NCI-H2081 (cell line): Measurements from ENCODE around the gene GRPEL1.

Experiments
- DNase-seq, 2 experiments: peaks; one replicate each; lab custom pipeline; 2025; lab: John Stamatoyannopoulos, UW

The GRPEL1 gene

GRCh38 chr4:7063362-7063761, 4.5 kb downstream of the GRPEL1 start:
- no peak for DNase-seq

DNA sequence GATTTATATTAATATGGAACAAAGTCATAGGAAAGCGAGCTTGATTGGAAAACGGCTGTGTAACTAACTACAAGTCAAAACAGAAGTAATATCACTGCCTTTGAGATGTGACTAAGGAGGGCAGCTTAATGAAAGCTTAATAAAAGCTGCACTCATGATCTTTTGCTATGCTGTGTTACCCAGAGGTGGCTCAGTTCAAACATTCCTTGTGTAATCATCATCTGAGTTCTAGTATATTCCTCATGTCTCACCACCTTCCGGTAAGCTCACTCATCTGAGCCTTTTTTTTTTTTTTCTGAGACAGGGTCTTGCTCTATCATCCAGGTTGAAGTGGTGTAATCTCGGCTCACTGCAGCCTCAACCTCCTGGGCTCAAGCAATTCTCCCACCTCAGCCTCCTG, 5.0 kb downstream of the GRPEL1 start:
- no peak for DNase-seq

GRCh38 chr4:7061815-7062214, 6.0 kb downstream of the GRPEL1 start:
- DNase-seq, result no peak

DNA sequence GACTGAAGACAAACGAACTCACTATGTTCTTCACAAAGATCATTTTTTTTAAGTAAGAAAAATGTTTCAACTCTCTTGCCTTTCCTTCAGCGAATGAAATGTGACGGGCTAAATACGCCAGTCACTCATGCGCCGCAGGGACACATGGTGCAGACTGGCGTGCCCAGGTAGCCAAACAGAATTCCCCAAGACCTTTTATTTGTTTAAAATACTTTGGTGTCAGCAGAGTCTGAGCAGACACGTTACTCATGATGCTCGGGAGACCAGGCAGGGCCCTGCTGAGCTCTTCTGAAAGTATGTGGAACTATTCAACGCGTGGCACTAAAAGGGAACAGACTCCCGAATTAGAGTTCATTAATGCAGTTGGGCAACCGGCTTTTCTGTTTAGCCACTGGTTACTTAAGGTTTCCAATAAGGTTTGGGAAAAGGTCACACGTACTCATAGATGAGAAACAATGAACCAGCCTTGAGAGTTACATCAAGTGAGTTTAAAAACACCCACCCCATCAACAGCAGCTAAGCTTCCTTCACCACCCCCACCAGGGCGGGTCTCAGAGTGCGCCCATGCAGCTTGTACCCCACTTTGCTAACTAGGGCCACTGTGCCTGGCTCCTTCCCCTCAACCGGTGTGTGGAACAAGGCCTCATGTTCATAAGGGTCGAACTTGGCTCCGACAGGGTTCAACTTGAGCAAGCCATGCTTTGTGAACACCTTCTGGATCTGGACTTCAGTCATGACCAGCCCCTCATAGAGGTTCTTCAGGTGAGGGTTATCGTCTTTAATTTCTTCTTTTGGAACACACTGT, 7.3 kb downstream of the GRPEL1 start:
- no peak for DNase-seq

- DNase-seq, result no peak
Observed at GRCh38 chr4:7059662-7060061, 8.2 kb downstream of the GRPEL1 start.

- no peak for DNase-seq
Observed at GRCh38 chr4:7058792-7059191, 9.1 kb downstream of the GRPEL1 start.

DNA sequence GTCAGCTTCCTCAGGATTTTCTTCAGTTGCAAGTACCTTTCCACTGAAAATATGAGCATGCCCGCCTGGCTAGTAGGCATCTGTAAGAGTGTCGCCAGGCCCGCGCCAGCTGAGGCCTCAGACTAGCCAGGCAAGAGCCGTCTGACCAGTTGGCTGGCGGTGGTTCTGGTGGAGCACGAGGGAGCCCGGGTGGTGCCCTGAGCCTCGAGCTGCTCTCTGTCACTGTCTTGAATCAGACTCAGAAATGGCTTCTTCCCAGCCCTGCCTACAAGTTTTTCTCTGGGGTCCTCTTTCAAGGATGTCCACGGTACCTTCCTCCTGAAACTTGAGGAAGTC, 11.9 kb downstream of the GRPEL1 start:
- DNase-seq, result no peak

DNA sequence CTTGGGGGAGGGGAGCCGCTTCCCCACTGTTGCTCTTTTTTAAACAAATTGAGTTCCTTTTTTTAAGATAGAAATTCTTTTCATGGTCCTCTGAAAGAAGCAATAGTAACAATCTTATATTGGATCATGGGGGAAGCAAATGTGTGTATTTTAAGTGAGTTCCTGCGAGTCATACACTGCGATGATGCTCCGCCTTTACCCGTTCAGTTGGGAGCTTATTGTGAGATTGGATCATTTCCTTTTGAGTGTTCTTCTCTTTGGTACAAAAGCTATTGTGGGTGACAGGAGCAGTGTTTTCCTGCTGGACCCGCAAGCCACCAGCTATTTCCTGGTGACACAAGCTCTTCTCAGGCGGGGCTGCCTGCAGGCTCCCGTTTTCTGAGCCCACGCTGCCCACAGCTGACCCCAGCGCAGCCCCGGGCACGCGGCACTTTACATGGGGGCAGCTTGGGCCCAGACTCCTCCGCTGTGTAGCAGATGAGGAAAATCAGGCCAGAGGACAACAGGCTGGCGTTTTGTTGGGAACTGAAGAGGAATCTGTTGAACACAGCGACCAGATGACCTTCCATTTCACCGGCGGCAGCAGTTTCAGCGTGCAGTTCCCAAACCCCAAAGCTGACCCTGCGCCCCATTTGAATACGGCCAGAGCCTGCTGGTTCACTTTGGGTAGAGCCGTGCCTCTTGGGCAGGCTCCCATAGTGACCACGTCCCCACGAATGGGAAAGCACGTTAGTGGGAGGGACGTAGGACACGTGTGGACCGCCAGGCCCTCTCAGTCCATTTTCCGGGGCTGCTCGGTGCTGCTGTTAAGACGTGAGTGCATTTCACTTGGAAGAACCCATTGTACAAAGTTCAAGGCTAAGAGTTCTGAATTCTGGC, 12.5 kb downstream of the GRPEL1 start:
- no peak for DNase-seq

DNA sequence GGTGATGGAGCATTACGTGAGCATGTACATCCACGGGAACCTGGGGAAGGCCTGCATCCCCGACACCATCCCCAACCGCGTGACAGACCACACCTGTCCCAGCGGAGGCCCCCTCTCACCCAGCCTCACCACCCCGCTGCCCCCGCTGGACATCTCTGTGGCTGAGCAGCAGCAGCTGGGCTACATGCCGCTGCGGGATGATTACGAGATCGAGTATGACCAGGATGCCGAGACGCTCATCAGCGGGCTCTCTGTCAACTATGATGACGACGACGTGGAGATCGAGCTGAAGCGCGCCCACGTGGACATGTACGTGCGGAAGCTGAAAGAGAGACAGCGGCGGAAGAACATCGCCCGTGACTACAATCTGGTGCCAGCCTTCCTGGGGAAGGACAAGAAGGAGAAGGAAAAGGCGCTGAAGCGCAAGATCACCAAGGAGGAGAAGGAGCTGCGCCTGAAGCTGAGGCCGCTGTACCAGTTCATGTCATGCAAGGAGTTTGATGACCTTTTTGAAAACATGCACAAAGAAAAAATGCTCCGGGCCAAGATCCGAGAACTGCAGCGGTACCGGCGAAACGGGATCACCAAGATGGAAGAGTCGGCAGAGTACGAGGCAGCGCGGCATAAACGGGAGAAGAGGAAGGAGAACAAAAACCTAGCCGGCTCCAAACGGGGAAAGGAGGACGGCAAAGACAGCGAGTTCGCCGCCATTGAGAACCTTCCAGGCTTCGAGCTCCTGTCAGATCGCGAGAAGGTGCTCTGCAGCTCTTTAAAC, 13.6 kb downstream of the GRPEL1 start:
- no peak for DNase-seq

DNA sequence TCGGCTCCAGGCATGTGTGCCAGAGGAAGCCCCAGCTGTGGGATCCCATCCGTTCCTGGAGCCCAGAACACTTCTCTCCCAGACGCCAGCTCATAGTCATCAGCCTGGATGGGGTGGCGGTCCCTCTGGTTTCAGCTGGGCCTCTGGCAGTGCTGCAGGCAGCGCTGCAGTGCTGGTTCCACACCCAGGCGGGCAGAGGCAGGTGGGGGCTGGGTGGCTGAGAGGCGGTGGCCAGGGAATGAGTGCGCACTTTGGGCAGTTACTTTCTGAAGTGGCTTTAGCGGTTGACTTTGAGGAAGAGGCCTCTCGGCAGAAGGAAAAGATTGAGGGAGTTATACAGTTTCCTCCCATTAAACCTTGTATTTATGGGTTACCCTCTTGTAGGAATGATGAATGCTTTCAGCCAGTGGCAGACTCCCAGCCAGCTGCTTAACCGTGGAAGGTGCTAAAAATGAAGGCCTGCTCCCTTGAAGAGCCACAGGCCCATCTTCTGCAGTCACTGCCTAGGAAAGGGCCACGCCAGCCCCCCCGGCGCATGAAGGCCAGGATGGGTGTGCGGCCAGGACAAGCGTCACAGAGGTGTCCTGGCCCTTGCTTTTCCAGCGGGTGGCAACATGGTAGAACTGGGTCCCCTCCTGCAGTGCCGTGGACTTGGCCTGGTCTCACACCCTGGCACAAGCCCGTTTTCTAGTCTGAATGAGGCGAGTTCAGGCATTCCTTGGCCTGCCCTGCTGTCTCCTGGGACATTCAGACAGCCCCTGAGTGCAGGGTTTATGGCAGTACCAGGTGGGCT, 14.7 kb downstream of the GRPEL1 start:
- no peak for DNase-seq

DNA sequence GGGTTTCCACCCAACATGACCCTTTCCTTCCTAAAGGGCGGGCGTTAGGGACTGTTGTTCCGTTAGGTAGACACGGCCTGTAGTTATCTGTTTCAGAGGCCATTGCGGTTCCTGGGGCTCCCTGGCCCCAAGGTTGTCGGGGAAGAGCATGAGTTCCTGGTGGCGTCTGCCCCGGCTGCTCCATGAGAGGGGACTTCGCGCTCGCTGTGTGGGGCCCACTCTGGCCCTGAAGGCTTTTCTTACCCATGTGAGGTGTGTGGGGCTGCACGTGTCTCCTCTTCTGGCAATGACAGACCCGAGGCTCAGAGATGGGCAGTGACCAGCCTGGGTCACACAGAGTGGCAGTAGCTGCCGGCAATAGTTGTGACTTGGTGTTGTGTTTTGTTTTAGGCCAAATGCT, 15.6 kb downstream of the GRPEL1 start:
- no peak for DNase-seq

- DNase-seq, result no peak
Observed at GRCh38 chr4:7051905-7052304, 16.0 kb downstream of the GRPEL1 start.

DNA sequence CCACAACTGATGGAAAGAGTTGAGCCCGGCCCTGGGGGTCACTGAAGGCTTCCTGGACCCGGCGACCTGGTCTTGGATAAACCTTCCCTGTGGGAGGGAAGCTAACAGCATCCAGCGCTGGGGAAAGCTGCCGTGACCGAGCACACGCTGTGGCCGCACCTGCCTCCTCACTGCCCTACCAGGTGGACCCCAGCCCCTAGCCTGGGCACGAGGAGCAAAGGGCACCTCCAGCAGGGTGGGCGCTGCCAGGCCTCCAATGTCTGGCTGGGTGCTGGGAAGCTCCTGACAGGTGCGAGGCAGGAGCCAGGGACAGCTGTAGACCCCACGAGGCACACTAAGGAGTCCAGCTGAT, 16.7 kb downstream of the GRPEL1 start:
- DNase-seq, result no peak

- no peak for DNase-seq
Observed at GRCh38 chr4:7050481-7051143, 17.3 kb downstream of the GRPEL1 start.

GRCh38 chr4:7049739-7050138, 18.1 kb downstream of the GRPEL1 start:
- no peak for DNase-seq

DNA sequence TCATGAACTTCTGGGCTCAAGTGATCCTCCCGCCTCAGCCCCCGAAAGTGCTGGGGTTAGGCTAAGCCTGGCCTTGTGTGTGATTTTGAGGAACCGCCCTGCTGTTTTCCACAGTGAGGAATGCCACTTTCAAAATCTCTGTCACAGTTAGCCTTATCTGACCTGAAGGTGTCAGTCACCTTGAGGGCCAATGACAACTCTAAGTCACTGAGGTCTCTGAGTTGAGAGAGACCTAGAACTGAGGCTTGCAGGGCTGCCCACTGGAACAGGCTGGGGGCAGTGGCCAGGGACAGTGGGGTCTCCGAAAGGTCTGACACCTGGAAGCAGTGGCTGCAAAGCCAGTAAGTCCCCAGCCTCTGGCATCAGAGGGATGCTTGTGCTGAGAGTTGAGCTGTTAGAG, 18.6 kb downstream of the GRPEL1 start:
- DNase-seq, result no peak

DNA sequence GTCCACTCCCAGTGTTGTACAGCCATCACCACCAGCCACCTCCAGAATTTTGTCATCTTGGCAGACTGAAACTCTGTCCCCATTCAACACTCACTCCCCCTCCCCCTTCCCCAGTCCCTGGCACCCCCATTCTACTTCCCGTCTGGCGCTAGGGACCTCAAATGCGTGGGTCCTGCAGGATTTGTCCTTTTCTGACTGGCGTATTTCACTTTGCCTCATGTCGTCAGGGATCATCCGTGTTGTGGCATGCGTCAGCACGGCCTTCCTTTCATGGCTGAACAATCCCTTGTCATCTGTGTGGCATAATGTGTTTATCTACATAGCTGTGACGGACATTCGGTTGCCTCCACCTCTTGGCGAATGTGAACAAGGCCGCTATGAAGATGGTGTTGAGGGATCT, 19.2 kb downstream of the GRPEL1 start:
- no peak for DNase-seq

GRCh38 chr4:7046971-7047370, 20.9 kb downstream of the GRPEL1 start:
- DNase-seq, result no peak

DNA sequence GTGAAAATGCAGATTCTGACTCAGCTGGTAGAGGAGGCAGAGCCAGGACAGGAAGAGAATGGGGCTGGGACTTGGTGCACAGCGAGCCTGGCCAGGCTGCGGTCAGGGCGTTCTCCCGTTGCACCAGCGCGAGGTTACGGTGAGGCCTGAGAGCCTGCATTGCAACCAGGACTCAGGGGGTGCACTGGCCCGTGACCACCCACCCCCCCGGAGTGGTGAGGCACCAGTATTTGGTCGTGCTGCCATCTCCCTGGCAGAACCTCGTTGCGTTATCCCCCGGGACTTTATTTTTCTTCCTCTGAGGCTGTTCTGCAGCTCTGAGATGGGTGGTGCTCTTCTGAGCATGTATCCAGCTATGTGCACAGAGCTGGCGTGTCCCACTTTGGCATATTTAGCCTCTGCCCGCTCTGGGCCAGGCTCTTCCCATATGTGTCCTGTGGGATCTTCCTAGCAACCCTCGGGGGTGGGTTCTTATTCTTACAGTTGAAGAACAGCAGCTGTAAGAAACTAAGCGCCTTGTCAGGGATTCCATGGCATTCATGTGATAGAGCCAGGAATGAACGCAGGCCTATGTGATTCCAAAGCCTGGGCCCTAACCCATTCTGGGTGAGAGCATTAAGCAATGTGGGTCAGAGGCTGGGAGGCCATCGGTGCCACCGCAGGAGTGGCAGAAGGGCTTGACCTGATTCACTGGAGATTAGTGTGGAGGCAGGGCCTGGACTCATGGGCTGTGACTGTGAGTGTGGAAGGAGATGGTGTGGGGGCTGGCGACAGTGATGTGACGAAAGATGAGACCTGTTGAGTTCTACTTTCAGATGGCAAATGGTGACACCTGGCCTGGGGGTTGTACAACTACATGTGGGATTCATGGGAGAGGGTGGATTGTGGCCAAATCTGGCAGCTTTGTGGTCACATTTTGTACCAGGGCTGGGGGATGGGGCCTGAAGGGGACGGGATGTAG, 21.6 kb downstream of the GRPEL1 start:
- DNase-seq, result no peak

GRCh38 chr4:7045553-7045952, 22.3 kb downstream of the GRPEL1 start:
- no peak for DNase-seq
